Panc1 (cell line): ENCODE measurements around the gene LYG2. TPM values are rescaled to one million over a fixed set of nuclear protein-coding genes. Genes with fewer than 3 reads are reported as not detected.

ENCODE experiments used
- ATAC-seq: fragments of 200-7000 bp; cut with Tn5 transposase; 2 replicates; pipeline ENCODE4 v1.9.1; 2020; ENCODE audit warnings: mild to moderate bottlenecking, moderate library complexity
- BruUV-seq: library from RNA; stranded (reverse); fragments of 400-500 nt; replicated peaks from 2 replicates; lab custom pipeline; 2021; lab: Mats Ljungman, UMichigan
- CTCF ChIA-PET: fragments of 300-600 bp; sonication (Branson Sonifier 250); formaldehyde crosslinking; loops from one replicate; lab custom pipeline; 2022; ENCODE audit warnings: antibody characterized with exemption; lab: Charles Lee
- POLR2A ChIA-PET: fragments of 300-600 bp; sonication (Branson Sonifier 250); formaldehyde crosslinking; loops from one replicate; lab custom pipeline; 2022; ENCODE audit warnings: antibody characterized with exemption; lab: Charles Lee
- DNase-seq: peaks from one replicate; pipeline ENCODE4 v3.0.0-alpha.2; 2010; ENCODE audit warnings: low read depth, low spot score
- H3K27ac ChIP-seq: 2 replicates; pipeline ENCODE4 v1.5.1; 2011; ENCODE audit warnings: mild to moderate bottlenecking, low read length, inconsistent platforms
- H3K27me3 ChIP-seq: fragments of 200-500 bp; sonication (Bioruptor generic); 2 replicates; pipeline ENCODE4 v1.6.0; 2014; ENCODE audit warnings: low read length, inconsistent platforms; ENCODE audit not compliant: control insufficient read depth, insufficient read depth
- H3K36me3 ChIP-seq: fragments of 200-500 bp; sonication (Bioruptor generic); 2 replicates; pipeline ENCODE4 v1.5.1; 2014; ENCODE audit warnings: inconsistent platforms, mild to moderate bottlenecking, low read length, moderate library complexity; ENCODE audit not compliant: control insufficient read depth, insufficient read depth
- H3K4me1 ChIP-seq: 2 replicates; pipeline ENCODE4 v1.5.1; 2011; ENCODE audit warnings: inconsistent platforms, mild to moderate bottlenecking, low read length, moderate library complexity; ENCODE audit not compliant: control insufficient read depth, insufficient read depth
- H3K4me3 ChIP-seq, 2 experiments: 2 replicates each; pipeline ENCODE4 v1.5.1; 2011 to 2012; ENCODE audit warnings: low read depth in 2 of 2, low read length in 2 of 2, mild to moderate bottlenecking in 2 of 2, inconsistent platforms in 1 of 2, moderate library complexity in 1 of 2
- H3K9me3 ChIP-seq: fragments of 200-500 bp; sonication (Bioruptor generic); 2 replicates; pipeline ENCODE4 v1.5.1; 2014; ENCODE audit warnings: low read depth, mild to moderate bottlenecking, inconsistent platforms, low read length, moderate library complexity; ENCODE audit not compliant: control insufficient read depth, insufficient read depth
- CTCF ChIP-seq: fragments of 450-650 bp; IDR thresholded peaks from 2 replicates; pipeline ENCODE4 v1.5.1; 2017; ENCODE audit warnings: mild to moderate bottlenecking
- POLR2AphosphoS5 ChIP-seq: IDR thresholded peaks from 2 replicates; pipeline ENCODE4 v1.6.1; 2012; ENCODE audit warnings: mild to moderate bottlenecking, low read depth, low read length, moderate library complexity
- REST ChIP-seq, 2 experiments: IDR thresholded peaks; 2 replicates each; pipeline ENCODE4 v1.6.1; 2011 to 2012; ENCODE audit warnings: low read depth in 2 of 2, control low read depth in 1 of 2, low read length in 1 of 2, mild to moderate bottlenecking in 1 of 2, moderate library complexity in 1 of 2; ENCODE audit not compliant: insufficient read depth in 1 of 2
- SIN3A ChIP-seq: IDR thresholded peaks from 2 replicates; pipeline ENCODE4 v1.6.1; 2012; ENCODE audit warnings: low read depth, mild to moderate bottlenecking, low read length, moderate library complexity, borderline replicate concordance; ENCODE audit not compliant: insufficient read depth
- TCF7L2 ChIP-seq: IDR thresholded peaks from 2 replicates; pipeline ENCODE4 v1.6.1; 2011; ENCODE audit warnings: mild to moderate bottlenecking, low read depth, low read length, inconsistent platforms
- in situ Hi-C: cut with HindIII; loops from 2 replicates; pipeline ENCODE4 v1.10.0; 2016; ENCODE audit warnings: low sequenced_read_pairs, low pct_unique_long_range_greater_than_20kb
- intact Hi-C: fragments of 100-400 bp; cut with micrococcal nuclease; formaldehyde crosslinking; loops from one replicate; pipeline ENCODE4 v1.10.0; 2022; ENCODE audit not compliant: unreplicated experiment
- total RNA-seq: library from RNA; stranded (reverse); gene quantifications from one replicate; pipeline ENCODE4 v1.2.1, GENCODE V29; 2021; ENCODE audit not compliant: unreplicated experiment

LYG2 gene
- total RNA-seq, 1 experiment from 2014 or later, result not detected

GRCh38 chr2:99259465-99259864 is 4.0 kb upstream of the LYG2 start:
- in situ Hi-C loops (no loop called here), intact Hi-C loops (no loop called here)
- no peaks in the 10 kb centered on the region for H3K9me3 ChIP-seq
- TF ChIP-seq TCF7L2, result no peak
- no peak for TF ChIP-seq REST (IDR thresholded peaks at IDR 0.05; ENCODE audit: insufficient read depth in 1 of 2, low read depth in 2 of 2, low read length in 1 of 2)
- TF ChIP-seq CTCF, result no peak
- TF ChIP-seq POLR2AphosphoS5, result no peak
- no peak for TF ChIP-seq SIN3A
- no peaks in the 10 kb centered on the region for H3K27me3 ChIP-seq
- ChIA-PET POLR2A (interaction anchor here (0.5 kb wide), 1 partner anchor 86 kb away, joined by 3 read pairs; no protein-coding TSS in a partner anchor), CTCF (no interaction called here)
- H3K4me3 ChIP-seq, result no peak overlapping the region
- ATAC-seq (no peak), DNase-seq (no peak)
- no peak overlapping the region for H3K27ac ChIP-seq
- BruUV-seq, result no TSS peak
- no peaks in the 10 kb centered on the region for H3K4me1 ChIP-seq
- H3K36me3 ChIP-seq, result no peaks in the 10 kb centered on the region

GRCh38 chr2:99256677-99257076 is 1.2 kb upstream of the LYG2 start:
- CTCF ChIA-PET, result no interaction called here
- no peaks in the 10 kb centered on the region for H3K36me3 ChIP-seq
- POLR2A ChIA-PET, result no interaction called here
- DNase-seq (no peak), ATAC-seq (no peak)
- H3K27ac ChIP-seq, result no peak overlapping the region
- BruUV-seq, result no TSS peak
- TF ChIP-seq REST (IDR thresholded peaks at IDR 0.05; ENCODE audit: insufficient read depth in 1 of 2, low read depth in 2 of 2, low read length in 1 of 2) (no peak), POLR2AphosphoS5 (no peak), SIN3A (no peak), TCF7L2 (no peak)
- H3K27me3 ChIP-seq, result no peaks in the 10 kb centered on the region
- H3K9me3 ChIP-seq, result no peaks in the 10 kb centered on the region
- in situ Hi-C loops, result no loop called here
- intact Hi-C loops, result no loop called here
- H3K4me1 ChIP-seq, result no peaks in the 10 kb centered on the region
- H3K4me3 ChIP-seq, result no peak overlapping the region
